Cortex of kidney (tissue), 1 donor: ENCODE data around the gene SLC5A3.

Source experiments
- DNase-seq: peaks from one replicate; lab custom pipeline; 2025; lab: John Stamatoyannopoulos, UW

The SLC5A3 gene

GRCh38 chr21:34073032-34073748, at the start of gene SLC5A3, which contains the start of gene MRPS6:
SLC5A3 (plus strand) TSS chr21:34073578; CDS start chr21:34095199, 21,621 bp downstream.
MRPS6 (plus strand) TSS chr21:34073578; CDS start chr21:34073701, 123 bp downstream.
- DNase-seq = peak; percentile 56

- no peak for DNase-seq
Measured at GRCh38 chr21:34023691-34024373, 49.5 kb upstream of the SLC5A3 start.

GRCh38 chr21:34024374-34024693, 49.0 kb upstream of the SLC5A3 start:
- no peak for DNase-seq

- DNase-seq = no peak
Measured at GRCh38 chr21:34027721-34028461, 45.5 kb upstream of the SLC5A3 start.

- DNase-seq = no peak
Measured at GRCh38 chr21:34029743-34030528, 43.4 kb upstream of the SLC5A3 start.

- no peak for DNase-seq
Measured at GRCh38 chr21:34031835-34032370, 41.5 kb upstream of the SLC5A3 start.

GRCh38 chr21:34034369-34035014, 38.9 kb upstream of the SLC5A3 start:
- DNase-seq = no peak

- DNase-seq = no peak
Measured at GRCh38 chr21:34035619-34036354, 37.6 kb upstream of the SLC5A3 start.

- no peak for DNase-seq
Measured at GRCh38 chr21:34037009-34037795, 36.2 kb upstream of the SLC5A3 start.

GRCh38 chr21:34039678-34040382, 33.5 kb upstream of the SLC5A3 start:
- no peak for DNase-seq

GRCh38 chr21:34042735-34043134, 30.6 kb upstream of the SLC5A3 start:
- DNase-seq = no peak

GRCh38 chr21:34043333-34043732, 30.0 kb upstream of the SLC5A3 start:
- no peak for DNase-seq

GRCh38 chr21:34046917-34047316, 26.5 kb upstream of the SLC5A3 start:
- DNase-seq = no peak

- no peak for DNase-seq
Measured at GRCh38 chr21:34047835-34048234, 25.5 kb upstream of the SLC5A3 start.

- no peak for DNase-seq
Measured at GRCh38 chr21:34052171-34052570, 21.2 kb upstream of the SLC5A3 start.

- DNase-seq = no peak
Measured at GRCh38 chr21:34054259-34054658, 19.1 kb upstream of the SLC5A3 start.

GRCh38 chr21:34055615-34056014, 17.8 kb upstream of the SLC5A3 start:
- no peak for DNase-seq

- no peak for DNase-seq
Measured at GRCh38 chr21:34061983-34062382, 11.4 kb upstream of the SLC5A3 start.

- DNase-seq = no peak
Measured at GRCh38 chr21:34065027-34065426, 8.4 kb upstream of the SLC5A3 start.
